NCI-H446 (cell line): Measurements from ENCODE around the gene AMN.

Experiments
- DNase-seq, 2 experiments: peaks; one replicate each; lab custom pipeline; 2025; lab: John Stamatoyannopoulos, UW

Gene AMN

GRCh38 chr14:102898776-102899515, 23.5 kb upstream of the AMN start:
- DNase-seq, result no peak

- DNase-seq, result no peak
Observed at GRCh38 chr14:102899516-102899900, 23.0 kb upstream of the AMN start.

GRCh38 chr14:102900631-102901571, 21.6 kb upstream of the AMN start:
- no peak for DNase-seq

- no peak for DNase-seq
Observed at GRCh38 chr14:102901633-102902032, 20.8 kb upstream of the AMN start.

- no peak for DNase-seq
Observed at GRCh38 chr14:102902086-102902485, 20.4 kb upstream of the AMN start.

- no peak for DNase-seq
Observed at GRCh38 chr14:102902523-102903247, 19.8 kb upstream of the AMN start.

GRCh38 chr14:102903248-102903888, 19.1 kb upstream of the AMN start:
- DNase-seq, result no peak

- DNase-seq, result no peak
Observed at GRCh38 chr14:102903889-102904512, 18.5 kb upstream of the AMN start.

- no peak for DNase-seq
Observed at GRCh38 chr14:102905116-102906108, 17.1 kb upstream of the AMN start.

GRCh38 chr14:102906616-102907302, 15.7 kb upstream of the AMN start:
- DNase-seq, result no peak

GRCh38 chr14:102907303-102907844, 15.1 kb upstream of the AMN start:
- DNase-seq, result no peak

- DNase-seq, result no peak
Observed at GRCh38 chr14:102907980-102908730, 14.3 kb upstream of the AMN start.

GRCh38 chr14:102908766-102909455, 13.6 kb upstream of the AMN start:
- no peak for DNase-seq

- DNase-seq, result no peak
Observed at GRCh38 chr14:102909462-102909861, 13.0 kb upstream of the AMN start.

GRCh38 chr14:102909911-102910310, 12.6 kb upstream of the AMN start:
- DNase-seq, result no peak

- DNase-seq, result no peak
Observed at GRCh38 chr14:102910442-102910841, 12.0 kb upstream of the AMN start.

- no peak for DNase-seq
Observed at GRCh38 chr14:102911541-102911951, 10.9 kb upstream of the AMN start.
